Activated CD4-positive, CD25-positive, alpha-beta regulatory T cell treated with anti-CD3 and anti-CD28 coated beads, Interleukin-2, amount 50 U/mL, for 24 hours (primary cell): ENCODE results near the gene DPYD.
A peak's percentile ranks its signal among the peaks of the same experiment; 100 is the strongest.

ENCODE experiments used
- ATAC-seq, 2 donors: fragments of 150-1000 bp; cut with Tn5 transposase; one replicate each; pipeline ENCODE4 v1.10.0; 2021; ENCODE audit warnings: mild to moderate bottlenecking in 1 of 2, moderate library complexity in 1 of 2

Gene DPYD

GRCh38 chr1:97781762-97782337 is 139.0 kb downstream of the DPYD start:
- ATAC-seq: peak; percentile 32 to 33

- no peak for ATAC-seq
Measured at GRCh38 chr1:97780884-97781283, 139.9 kb downstream of the DPYD start.

GRCh38 chr1:97778718-97779117 is 142.1 kb downstream of the DPYD start:
- no peak for ATAC-seq

GRCh38 chr1:97770376-97770775 is 150.5 kb downstream of the DPYD start:
- ATAC-seq: no peak

GRCh38 chr1:97767381-97767780 is 153.5 kb downstream of the DPYD start:
- ATAC-seq: no peak

GRCh38 chr1:97764991-97765390 is 155.8 kb downstream of the DPYD start:
- no peak for ATAC-seq

- ATAC-seq: no peak
Measured at GRCh38 chr1:97761637-97762036, 159.2 kb downstream of the DPYD start.

- no peak for ATAC-seq
Measured at GRCh38 chr1:97759078-97759477, 161.8 kb downstream of the DPYD start.

GRCh38 chr1:97758541-97759057 is 162.2 kb downstream of the DPYD start:
- ATAC-seq: no peak

- no peak for ATAC-seq
Measured at GRCh38 chr1:97745912-97746311, 174.9 kb downstream of the DPYD start.

- no peak for ATAC-seq
Measured at GRCh38 chr1:97744977-97745376, 175.9 kb downstream of the DPYD start.

- ATAC-seq: no peak
Measured at GRCh38 chr1:97743129-97743528, 177.7 kb downstream of the DPYD start.

- ATAC-seq: no peak
Measured at GRCh38 chr1:97740891-97741290, 179.9 kb downstream of the DPYD start.

- no peak for ATAC-seq
Measured at GRCh38 chr1:97739596-97740103, 181.2 kb downstream of the DPYD start.

- ATAC-seq: no peak
Measured at GRCh38 chr1:97738270-97738669, 182.6 kb downstream of the DPYD start.

GRCh38 chr1:97730271-97730670 is 190.6 kb downstream of the DPYD start:
- no peak for ATAC-seq

- no peak for ATAC-seq
Measured at GRCh38 chr1:97728436-97728835, 192.4 kb downstream of the DPYD start.

GRCh38 chr1:97727029-97727428 is 193.8 kb downstream of the DPYD start:
- ATAC-seq: peak in 1 of 2 donors; percentile 53

- no peak for ATAC-seq
Measured at GRCh38 chr1:97726386-97726785, 194.4 kb downstream of the DPYD start.

GRCh38 chr1:97721221-97721620 is 199.6 kb downstream of the DPYD start:
- no peak for ATAC-seq

- ATAC-seq: no peak
Measured at GRCh38 chr1:97712980-97713379, 207.9 kb downstream of the DPYD start.

GRCh38 chr1:97711858-97712257 is 209.0 kb downstream of the DPYD start:
- ATAC-seq: no peak

- no peak for ATAC-seq
Measured at GRCh38 chr1:97693601-97694000, 227.2 kb downstream of the DPYD start.

GRCh38 chr1:97691325-97691724 is 229.5 kb downstream of the DPYD start:
- no peak for ATAC-seq

- ATAC-seq: no peak
Measured at GRCh38 chr1:97685360-97685759, 235.5 kb downstream of the DPYD start.
